ENCODE results near the gene HAUS7.

GRCh38 chrX:153444333-153445011, 25.9 kb downstream of the HAUS7 start:
- TF ChIP-seq POLR2A (IDR thresholded peaks at IDR 0.05): no peak
- TF ChIP-seq POLR2AphosphoS5 (IDR thresholded peaks at IDR 0.05): no peak
- no peak for TF ChIP-seq EP300 (IDR thresholded peaks at IDR 0.05)
- no peak for TF ChIP-seq CTCF (IDR thresholded peaks at IDR 0.05)
